Activated naive CD4-positive, alpha-beta T cell treated with Interleukin-2 at 50 U/mL for 16 hours (primary cell): ENCODE data around the gene FOXO3B.
"Not testable (repeated sequence)": the region's sequence is repeated elsewhere in the genome, so short reads cannot be mapped to it uniquely, and the experiment has no call there.

Experiments used
- DNase-seq: peaks from one replicate; pipeline ENCODE4 v3.0.0-alpha.2; 2020

The FOXO3B gene

DNA sequence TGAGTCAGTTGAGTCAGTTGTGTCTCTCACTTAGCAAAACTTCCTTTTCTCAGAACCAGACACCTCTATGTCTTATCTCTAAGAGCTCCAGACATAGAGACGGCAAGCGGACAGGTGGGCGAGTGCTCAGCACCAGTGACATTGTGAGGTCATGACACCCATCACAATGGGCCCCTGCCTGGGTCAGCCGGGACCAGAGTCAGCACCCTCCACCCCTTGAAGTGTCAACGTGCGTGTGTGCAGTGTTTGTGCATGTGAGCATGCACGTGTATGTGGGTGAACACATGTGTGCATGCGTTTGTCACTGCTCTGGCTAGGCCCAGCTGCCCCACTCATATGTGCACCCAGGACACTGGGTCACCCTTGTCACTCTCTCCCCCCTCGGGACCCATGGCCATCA lies 37.8 kb downstream of the FOXO3B start, which contains the start of gene TBC1D28:
Gene TBC1D28 (minus strand): TSS at position 101 of the 400 bp plus-strand sequence. CDS start 3,039 bp downstream, outside the sequence.
- DNase-seq: not testable (repeated sequence)

DNA sequence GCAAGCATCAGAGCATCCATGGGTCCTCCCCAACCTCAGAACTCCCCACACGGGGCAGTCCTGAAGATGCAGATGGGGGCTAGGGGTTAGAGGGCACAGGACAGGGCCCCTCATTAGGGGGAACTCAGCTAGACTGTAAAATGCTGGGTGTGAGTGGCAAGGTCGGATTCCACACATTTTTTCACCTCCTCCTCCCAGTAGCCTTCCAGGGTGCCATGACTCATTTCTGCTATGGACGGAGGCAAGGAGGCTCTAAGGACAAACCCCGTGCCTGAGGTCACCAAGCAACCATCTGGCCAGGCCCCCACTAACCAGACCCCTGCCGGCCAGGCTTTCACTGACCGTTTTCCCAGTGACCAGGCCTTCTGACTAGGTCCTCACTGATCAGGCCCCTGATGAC lies 39.0 kb downstream of the FOXO3B start:
- not testable (repeated sequence) for DNase-seq

DNA sequence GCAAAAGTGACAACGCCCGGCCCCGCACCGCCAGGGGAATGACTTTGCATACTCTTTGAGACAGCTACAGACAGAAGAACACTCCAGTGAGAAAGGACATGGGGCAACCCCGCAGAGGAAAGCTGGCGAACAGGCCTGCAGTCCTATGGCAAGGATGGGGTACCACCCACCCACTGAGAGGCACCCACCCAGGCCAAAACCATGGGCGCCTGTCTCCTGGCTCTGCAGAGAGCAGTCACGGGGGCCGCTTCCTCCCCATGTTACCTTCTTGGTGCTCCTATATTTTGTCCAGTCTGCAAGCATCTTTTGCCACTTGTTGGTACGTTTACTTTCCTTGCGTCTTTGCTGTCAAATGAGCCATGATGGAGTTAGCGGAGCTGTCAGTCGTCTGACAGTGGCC lies 43.8 kb downstream of the FOXO3B start:
- not testable (repeated sequence) for DNase-seq

DNA sequence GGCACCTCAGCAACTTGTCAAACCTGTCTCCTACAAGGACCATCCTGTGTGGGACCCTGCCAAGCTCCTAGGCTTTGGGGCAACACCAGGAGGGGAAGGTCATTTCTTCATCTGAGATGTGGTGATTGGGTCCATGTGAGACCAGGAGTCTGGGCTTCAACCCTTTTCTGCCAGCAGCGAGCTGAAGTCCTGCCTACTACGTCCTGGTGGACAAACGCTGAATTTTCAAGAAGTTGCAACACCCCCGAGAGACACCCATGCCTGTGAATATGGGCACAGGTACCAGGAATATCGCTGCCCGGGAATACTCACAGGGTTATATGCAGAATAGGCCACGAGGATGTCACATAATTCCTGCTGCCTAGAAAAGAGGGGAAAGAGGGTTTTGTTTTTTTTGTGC lies 45.9 kb downstream of the FOXO3B start:
- DNase-seq: not testable (repeated sequence)

DNA sequence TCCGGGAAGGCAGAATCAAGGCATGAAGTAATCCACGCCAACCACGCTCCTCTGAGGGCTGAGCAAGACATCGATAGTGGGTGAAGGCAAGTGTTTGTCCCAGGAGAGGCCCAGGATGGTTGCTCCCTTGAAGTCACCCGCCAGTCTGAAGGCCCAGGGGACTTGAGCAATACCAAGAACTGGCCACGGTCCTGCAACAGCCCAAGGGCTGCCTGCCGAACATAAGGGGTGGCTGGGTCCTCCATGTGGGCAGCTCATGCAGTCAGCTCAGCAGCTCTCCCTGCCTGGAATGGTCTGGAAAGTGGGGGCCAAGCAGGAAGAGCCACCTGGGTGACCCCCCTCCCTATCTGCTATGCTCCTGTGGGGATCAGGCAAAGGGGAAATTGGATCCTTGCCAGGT lies 46.3 kb downstream of the FOXO3B start:
- DNase-seq: not testable (repeated sequence)

DNA sequence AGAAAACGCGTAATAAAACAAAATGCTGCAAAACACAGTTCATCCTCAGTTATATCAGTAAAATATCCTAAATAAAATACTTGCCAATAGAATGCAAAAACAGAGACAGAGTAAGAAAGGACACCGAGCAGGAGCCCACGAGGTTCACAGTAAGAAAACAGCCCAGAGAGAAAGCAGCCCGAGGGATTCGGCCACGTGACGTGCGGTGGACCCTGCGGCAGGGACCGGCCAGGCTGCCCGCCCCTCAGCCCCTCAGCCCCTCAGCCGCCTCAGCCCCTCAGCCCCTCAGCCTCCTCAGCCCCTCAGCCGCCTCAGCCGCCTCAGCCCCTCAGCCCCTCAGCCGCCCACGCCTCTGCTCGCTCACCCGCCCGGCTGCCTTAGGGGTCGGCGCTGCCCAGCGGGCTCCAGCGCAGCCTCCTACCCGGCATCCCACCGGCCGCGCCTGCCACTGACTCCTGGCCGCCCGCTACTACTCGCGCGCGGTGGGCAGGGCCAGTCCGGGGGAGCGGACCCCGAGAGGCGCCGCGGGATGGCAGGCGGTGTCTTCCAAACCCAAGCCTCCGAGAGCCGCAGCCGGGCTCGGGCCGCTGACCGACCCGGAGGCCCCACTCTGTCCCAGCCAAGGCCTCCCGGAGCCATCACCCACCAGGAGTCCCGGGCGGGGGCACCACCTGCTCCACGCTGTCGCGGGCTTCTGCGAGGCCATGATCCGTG lies 47.4 kb downstream of the FOXO3B start:
- DNase-seq: not testable (repeated sequence)
